GM21381 (cell line): ENCODE results near the gene TMC8.

Source experiments
- ATAC-seq: cut with Tn5 transposase; IDR thresholded peaks from one replicate; pipeline ENCODE4 v1.9.1; 2021; ENCODE audit warnings: mild to moderate bottlenecking, moderate library complexity; ENCODE audit not compliant: unreplicated experiment

TMC8 gene

GRCh38 chr17:78174870-78175642 lies 44.5 kb downstream of the TMC8 start:
- no peak for ATAC-seq

GRCh38 chr17:78175643-78175981 lies 45.0 kb downstream of the TMC8 start:
- no peak for ATAC-seq

DNA sequence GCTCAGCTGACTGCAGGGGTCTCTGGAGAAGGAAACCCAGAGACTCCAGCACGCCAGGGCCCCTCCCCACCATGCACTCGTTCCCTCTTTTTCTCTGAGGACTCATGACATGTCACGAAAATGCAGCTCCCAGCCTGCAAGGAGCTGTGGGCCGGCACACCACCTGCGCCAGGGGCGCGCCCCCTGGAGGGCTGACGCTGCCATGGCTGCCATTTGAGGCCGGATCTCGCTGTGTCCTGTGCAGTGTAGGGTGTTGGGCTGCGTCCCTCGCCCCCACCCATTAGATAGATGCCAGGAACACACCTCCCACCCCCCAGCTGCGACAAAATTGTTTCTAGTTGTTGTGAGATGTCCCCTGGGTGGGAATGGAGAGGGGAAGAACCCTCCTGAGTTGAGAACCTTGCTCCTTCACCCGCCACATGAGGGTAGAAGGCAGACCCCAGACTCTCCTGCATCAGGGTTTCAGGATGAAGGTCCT lies 46.0 kb downstream of the TMC8 start:
- ATAC-seq, result no peak

DNA sequence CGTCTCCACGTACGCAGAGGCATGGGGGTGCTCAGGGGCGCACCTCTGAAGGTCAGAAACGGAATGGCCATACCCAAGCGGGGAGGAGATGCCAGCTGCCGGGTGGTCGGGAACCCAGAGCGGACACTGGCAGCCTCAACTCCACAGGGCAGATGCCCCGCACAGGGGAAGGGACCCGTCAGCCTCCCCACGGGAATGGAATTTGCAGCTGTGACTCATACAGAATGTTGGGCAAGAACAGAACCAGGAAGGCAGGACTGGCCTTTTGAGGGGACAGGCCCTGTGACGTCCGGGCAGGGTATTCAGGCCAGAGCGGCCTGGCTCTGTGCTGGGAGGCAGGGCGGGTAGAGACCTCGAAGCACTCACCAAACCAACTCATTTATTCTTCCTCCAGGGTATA lies 48.8 kb downstream of the TMC8 start:
- no peak for ATAC-seq

DNA sequence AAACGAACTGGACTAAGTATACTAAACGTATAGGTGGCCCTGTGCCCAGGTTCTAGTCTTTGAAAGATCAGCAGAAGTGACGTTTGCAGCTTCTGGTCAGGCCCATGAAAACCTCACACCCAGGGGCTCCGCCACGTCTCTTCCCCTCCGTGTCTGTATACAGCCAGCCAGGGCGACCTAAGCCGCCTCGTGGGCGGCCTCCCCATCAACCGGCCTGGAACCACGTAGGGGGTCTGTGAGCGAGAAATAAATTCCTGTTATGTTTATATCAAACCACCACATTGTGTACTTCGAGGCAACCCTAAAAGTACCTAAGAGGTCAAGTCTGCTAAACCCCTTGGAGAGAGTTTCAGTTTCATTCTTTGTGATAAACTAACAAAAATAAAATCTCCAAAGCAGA lies 49.5 kb downstream of the TMC8 start:
- no peak for ATAC-seq

GRCh38 chr17:78180508-78180907 lies 49.9 kb downstream of the TMC8 start:
- no peak for ATAC-seq

DNA sequence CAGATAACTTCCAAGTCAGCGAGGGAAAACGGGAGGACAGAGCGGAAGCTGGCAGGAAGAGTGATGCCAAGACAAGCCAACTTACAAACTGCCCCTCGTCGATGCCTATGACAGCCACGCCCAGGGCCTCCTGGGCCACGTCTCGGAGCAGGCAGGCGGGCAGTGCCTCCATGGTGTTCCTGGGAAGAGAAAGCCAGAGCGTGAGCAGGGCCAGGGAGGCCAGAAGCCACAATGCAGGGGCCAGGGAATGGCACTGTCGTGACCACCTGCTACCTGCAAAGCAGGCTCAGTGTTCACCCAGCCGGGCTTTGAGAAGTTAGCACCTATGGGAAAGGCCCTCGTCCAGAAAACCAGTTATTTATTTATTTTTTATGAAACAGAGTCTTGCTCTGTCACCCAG lies 51.9 kb downstream of the TMC8 start:
- ATAC-seq, result no peak

- ATAC-seq, result no peak
Observed at GRCh38 chr17:78183916-78184315, 53.3 kb downstream of the TMC8 start.

DNA sequence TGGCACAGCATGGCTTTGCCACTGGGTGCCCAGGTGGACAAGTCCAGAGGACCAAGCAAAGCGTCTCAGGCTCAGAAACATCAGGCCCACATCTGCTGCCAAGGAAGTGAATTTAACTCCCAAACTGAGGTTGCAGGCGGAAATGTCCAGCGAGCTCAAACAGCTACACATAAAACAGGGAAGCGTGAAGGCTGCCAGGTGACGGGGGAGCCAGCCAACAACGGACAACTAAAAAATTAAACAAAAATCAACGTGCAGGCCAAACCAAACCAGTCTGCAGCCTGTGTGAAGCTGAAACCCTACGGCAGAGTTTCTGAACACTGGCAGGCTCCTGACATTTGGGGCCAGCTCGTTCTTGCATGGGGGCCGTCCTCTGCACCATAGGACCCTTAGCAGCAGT lies 53.8 kb downstream of the TMC8 start:
- ATAC-seq, result no peak

- no peak for ATAC-seq
Observed at GRCh38 chr17:78184868-78185267, 54.3 kb downstream of the TMC8 start.

GRCh38 chr17:78185981-78186691 lies 55.6 kb downstream of the TMC8 start:
- ATAC-seq, result no peak

GRCh38 chr17:78186692-78187595 lies 56.4 kb downstream of the TMC8 start, which contains the start of the genes AFMID and TK1:
Gene AFMID, plus strand, starts transcription at chr17:78187362. Its CDS starts 9 bp downstream, at chr17:78187371.
Gene TK1, minus strand, starts transcription at chr17:78187052. Its CDS starts 58 bp downstream, at chr17:78186994.
- ATAC-seq, result peak; percentile 94
